HG03139 (cell line): ENCODE results near the gene SHROOM3.
"Not testable (repeated sequence)": the region's sequence is repeated elsewhere in the genome, so short reads cannot be mapped to it uniquely, and the experiment has no call there.

Experiments
- ATAC-seq: cut with Tn5 transposase; IDR thresholded peaks from one replicate; pipeline ENCODE4 v1.9.1; 2021; ENCODE audit not compliant: unreplicated experiment

The SHROOM3 gene

DNA sequence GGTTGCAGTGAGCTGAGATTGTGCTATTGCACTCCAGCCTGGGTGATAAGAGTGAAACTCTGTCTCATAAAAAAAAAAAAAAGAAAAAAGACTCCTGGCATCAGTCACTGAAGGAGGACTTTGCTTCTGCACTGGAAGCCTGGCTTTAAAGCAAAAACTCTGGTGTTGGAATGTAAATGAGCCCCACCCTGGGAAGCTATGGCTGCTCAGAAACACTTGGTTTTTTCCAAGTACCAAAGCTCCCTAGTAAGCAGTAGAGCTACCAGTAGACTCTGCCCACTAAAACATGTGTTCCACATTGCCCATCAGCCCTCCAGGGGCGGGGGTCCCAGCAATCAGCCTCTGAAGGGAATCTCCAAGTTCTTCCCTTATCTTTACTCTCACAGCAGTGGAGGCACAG, 154.4 kb downstream of the SHROOM3 start:
- ATAC-seq, result no peak

DNA sequence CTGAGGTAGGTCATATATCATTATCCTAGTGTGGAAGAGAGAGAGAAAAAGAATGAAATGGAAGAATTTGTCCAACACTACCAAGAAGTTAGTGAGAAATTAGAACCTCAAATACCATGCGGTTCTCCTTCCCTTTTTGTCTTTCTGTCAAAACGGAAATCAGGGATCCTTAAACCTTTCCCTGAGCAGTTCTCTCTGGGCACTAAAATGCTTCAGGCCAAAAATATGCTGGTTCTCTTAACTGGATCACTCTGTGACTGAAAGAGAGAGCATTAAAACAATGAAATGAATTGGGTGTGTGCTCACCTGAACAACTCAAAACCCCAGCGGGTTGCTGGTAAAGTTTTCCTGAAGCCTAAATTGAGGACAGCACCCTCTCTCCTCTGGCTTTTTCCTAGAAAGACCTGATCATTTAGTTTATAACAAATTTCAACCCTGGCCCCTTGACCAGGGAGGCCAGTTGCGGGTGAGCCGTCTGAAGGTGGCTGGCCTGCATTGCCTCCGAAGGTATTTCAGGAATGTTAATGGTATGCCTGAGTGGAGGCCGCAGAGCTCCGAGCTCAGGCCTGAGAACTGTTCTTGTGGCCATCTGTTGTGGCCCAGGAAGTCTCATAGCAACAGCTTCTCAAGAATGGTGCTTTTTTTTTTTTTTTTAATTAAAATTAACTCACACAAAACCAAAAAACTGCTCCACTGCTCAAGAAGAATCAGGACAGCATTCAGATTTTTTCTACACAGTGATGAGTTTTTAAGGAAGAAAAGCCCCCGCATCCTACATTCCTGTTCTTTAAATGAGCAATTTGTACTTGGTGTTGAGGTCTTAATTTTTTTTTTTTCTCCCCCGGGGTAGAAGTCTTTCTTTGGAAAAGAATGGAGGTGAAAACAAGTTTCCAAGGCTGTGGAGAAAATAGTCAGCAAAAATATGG, 155.1 kb downstream of the SHROOM3 start:
- no peak for ATAC-seq

DNA sequence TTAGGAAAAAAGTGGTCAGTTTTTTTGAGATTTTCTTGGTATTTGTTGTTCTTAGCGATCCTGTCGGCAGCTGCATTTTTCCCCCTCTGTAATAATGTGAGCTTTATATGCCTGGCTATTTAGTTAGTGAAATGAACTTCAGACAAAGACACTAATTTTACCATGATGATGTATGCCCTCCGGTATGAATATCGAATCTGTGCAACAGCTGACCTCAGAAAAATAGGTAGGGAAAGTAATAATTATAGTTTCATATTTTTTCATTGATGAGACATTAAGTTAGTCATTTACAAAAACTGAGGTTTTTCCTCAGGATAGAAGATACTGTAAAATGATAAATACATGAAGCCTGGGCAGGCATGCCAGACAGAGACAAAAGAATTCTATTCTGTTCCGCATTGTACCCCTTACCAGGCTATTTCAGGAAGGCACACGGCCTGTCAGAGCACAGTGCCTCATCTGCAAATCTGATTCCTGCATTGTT, 155.8 kb downstream of the SHROOM3 start:
- no peak for ATAC-seq

DNA sequence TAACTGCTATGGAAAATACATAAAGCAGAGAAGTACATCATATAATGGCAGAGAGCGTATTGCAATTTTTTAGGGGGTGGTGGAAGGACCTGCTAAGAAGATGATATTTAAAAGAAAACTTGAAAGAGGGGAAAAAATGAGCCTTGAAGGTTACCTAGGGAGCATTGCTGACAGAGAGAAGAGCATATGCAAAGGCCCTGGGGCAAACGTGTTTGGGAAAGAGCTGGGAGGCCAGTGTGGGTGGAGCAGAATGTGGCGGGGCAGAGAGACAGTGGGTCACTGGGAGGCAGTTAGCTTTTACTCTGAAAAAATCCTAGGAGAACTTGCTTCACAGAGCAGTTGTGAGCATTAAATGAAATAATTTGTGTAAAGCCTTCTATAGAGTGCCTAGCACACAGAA, 157.0 kb downstream of the SHROOM3 start:
- no peak for ATAC-seq

DNA sequence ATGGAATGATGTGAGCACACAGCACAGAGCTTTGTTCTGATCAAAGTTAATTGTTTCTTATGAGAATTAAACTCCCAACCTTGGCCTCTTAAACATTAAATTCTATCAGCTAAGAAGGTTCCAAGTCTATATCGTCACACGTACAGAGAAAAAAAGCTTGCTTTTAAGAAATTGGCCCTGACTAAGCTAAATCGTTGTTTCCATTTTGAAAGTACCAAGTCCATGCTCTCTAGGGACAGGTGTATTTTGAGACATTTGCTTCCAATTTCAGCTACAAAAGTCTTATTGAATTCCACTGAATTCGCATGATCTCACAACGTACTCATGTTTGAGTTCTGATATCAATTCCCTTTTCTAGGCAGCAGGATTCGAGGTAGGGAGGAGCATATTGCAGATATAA, 157.4 kb downstream of the SHROOM3 start:
- no peak for ATAC-seq

DNA sequence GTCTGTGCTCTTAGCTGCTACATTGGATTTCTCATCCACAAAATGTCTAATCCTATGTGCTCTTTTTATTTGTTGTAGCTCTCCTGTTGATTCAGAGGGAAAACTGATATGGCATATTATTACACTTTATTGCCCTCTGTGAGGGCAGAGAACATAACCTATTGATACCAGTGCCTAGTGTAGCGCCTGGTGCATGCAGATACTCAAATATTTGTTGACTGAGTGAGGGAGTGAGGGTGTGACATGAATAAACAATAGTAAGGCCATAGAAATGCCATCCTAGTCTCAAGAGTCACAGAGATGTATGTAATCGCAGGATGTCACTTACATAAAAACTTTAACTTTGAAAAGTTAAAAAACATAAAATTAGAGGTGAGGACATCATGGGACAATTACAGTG, 159.1 kb downstream of the SHROOM3 start:
- no peak for ATAC-seq

DNA sequence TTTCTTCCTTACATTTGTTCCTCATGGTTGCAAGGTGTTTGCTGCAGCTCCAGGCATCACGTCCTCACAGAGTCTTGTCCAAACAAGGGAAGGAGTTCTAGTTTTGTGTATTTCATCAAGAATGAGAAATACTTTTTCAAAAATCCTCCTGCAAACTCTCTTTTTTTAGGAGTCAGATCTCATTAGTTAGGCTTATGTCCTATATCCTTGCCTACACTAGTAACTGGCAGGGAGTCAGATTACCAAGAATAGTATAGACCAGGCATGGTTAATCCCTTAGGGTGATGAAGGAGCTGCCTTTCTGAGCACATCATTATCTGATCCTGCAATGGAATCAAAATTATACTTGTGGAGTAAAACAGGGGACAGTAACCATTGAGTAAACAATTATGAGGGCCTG, 160.4 kb downstream of the SHROOM3 start:
- no peak for ATAC-seq

DNA sequence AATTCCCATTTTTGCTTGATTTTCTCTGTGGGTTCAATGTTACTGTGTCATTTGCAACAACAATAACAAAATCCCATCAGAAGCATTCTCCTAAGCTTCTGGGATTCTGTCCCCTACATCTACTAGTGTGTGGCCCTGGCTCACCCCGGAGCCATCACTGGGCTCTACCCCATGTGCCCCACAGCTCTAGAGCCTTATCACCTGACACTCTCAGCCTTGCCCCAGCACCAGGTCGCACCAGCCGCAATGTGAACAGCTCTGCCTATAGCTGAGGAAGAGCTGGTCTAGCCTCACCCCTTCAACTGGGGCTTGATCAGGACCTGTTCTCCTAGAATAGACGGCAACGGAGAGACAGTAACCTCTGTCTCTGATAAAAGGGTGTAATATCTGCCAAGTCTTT, 161.7 kb downstream of the SHROOM3 start:
- no peak for ATAC-seq

DNA sequence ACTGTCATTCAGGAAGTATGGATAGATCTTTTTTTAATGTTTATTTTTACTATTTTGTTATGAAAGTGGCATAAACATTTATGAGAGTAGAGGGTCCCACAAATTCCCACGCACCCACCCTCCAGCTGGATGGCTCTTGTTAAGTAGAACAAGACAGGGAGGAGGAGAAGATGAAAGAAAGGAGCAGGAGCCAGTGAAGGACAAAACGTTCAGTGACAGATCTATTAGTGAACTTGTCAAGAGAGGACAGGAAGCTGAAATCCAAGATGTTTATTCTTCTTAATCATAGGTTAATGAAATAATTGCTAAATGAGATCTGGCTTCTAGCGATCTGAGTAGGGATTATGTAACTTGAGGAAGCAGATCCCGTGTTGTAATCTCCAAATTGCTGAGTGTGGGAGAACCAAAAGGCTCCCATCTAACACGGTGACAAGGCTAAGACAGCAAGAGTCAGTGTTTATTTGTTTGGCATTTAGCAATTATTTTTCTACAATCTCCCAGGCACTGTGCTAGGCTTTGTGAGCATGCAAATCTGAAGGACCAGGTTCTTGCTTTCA, 162.5 kb downstream of the SHROOM3 start:
- ATAC-seq, result no peak

DNA sequence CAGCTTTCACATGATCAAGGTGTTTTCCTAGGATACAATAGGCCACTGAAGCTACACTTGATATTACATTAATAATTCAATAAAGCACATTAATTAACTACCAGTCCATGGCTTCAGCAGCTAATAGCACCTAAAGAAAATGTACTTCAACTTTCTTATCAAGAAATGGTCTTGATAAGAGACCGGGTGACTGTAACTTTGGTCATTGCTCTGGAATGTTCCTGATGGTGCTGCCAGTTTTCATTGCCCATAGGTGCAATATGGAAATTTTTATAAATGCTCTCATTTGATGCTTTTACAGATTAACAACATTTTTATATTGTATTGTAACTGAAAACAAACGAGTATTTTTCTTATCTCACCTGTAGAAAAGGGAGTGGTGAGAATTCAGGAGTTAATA, 165.4 kb downstream of the SHROOM3 start:
- ATAC-seq, result no peak

DNA sequence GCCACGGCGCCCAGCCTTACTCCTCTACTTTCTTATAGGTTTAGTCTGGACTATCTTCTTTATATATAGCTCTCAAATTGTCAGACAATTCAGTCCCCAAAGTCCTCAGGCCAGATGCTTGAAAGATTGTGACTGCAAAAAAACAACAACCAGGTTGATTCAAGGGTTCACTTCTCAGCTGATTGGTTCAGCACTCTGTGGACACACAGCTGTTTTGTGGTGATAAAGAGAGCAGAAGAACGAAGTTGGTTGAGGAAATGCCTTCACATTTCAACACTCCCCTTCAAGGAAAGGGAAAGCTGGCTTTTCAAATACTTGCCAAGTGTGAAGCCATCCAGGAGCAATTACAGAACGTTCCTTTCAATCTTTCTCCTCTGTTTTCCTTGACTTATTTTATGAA, 166.8 kb downstream of the SHROOM3 start:
- ATAC-seq, result no peak

DNA sequence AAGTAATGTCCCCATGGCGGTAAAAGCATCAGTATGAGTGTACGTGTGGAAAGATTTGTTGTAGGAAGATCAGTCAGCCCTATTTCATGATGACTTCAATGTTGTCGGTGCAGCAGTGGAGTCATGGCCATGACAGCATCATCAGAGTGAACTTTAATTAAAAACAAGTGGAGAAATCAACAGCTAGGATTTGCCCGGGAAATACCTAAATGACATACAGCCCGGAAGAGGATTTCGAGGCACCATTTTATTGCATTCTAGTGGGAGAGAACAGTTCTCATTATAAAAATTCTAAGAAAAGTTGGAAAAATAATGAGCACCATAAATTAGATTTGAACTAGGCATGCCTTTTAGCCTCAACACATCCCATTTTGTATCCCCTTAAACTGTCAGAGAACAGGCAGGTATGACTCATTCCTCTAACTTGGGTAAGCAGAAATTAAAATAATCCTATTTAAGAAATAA, 170.1 kb downstream of the SHROOM3 start:
- no peak for ATAC-seq

DNA sequence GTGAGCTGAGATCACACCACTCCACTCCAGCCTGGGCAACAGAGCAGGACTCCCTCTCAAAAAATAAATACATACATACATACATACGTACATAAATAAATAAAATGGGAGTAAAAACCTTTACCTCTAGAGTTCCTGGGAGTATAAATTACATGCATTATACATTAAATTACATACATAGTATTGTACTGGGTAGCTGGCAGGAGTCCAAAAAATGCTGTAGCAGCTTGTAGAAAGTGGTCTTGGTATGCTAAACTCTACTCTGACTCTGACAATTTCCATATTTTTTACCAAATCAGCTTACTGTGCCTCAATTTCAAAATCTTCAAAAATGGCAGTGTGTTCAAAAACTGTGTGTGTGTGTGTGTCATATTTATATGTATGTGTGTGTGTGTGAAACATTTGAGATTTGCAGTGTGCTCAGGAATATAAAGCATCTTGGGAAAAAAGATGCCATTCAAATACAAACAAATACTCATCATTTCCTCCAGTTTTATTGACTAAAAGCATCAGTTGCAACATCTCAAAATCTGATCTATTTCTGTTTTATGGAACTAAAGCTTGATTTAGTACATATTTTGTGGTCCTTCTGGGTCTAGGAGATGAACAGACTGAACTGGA, 171.7 kb downstream of the SHROOM3 start:
- no peak for ATAC-seq

DNA sequence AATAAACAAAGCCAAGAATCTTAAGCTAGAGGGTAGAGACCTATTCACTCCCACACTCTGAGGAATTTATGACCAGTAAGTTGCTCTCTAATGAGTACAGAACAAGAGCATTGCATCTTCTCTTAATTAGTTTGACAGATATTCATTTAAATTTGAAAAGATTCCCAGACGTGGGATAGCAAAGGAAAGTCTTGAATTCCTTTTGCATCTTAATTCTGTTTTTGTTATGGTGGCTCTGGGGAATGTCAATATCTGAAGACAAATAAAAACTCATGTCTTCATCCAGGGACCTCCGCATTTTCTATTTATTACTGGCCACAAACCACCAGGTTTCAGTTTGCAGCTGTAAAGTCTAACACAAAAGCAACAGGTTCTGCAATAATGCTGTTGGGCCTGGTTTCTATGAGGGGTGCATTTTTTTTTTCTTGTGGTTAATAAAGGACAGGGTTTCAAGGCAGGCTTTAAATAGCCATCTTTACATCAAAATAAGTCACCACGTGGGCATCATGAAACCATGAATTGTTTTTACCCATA, 172.3 kb downstream of the SHROOM3 start:
- ATAC-seq, result peak; percentile 93

DNA sequence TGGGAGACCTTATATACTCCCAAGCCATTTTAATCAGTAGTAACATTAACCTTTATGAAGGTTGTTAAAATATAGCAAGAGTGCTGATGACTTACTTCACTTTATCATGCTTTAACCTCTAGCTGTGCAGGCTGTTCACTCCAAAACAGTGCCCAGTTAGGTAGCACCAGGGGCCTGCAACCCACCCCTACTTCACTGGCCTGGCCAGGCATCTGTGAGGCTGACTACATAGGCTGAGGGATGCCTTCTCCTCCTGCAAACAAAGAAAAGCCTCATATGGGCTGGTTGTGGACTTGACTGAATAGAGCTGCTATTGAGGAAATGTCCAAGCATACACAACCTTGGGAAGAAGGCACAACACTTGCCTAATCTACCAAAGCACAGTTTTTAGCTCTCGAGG, 172.8 kb downstream of the SHROOM3 start:
- ATAC-seq, result no peak

DNA sequence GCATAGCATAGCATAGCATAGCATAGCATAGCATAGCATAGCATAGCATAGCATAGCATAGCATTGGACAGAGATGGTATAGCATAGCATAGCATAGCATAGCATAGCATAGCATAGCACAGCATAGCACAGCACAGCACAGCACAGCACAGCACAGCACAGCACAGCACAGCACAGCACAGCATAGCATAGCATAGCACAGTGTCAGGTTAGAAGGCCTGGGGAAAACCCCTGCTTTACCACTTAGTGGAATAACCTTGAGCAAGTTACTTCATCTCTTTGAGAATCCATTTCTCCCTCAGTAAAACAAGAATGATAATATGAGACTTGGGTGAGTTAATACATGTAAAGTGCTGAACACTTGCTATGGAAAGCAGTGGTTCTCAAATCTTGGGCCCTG, 173.5 kb downstream of the SHROOM3 start:
- ATAC-seq, result not testable (repeated sequence)

DNA sequence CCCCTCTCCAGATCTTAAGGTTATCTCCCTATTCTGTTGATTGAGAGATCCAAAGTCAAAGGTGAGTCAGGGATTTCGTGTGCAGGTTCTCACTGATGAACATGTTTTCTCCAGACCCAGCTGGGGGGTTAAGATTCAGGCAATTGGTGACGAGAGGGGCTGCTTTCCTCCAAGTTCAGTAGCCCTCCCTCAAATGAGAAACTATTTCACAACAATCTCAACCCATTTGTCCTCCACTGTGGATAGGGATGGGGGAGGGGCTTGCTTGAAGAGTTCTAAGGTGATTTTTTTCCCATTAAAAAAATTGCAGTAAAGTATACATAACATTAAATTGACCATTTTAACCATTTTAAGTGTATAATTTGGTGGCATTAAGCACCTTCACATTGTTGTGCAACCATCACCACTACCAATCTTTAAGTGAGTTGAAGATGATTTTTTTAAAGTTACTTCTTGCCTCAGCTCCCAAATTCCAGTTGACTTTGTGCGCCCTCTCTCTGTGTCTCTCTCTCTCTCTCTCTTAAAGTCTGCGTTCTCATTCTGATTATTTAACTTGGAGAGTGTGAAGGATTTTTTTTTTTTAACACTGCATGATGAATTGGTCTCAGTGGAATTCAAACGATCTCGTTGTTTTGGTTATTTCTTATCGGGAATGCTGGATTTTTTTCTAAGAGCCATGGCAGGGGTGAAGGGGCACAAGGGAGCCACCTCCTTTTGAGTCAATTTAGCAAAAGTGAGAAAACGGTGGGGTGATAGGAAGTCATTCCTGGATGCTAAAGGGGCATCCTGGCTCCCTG, 175.9 kb downstream of the SHROOM3 start:
- no peak for ATAC-seq

DNA sequence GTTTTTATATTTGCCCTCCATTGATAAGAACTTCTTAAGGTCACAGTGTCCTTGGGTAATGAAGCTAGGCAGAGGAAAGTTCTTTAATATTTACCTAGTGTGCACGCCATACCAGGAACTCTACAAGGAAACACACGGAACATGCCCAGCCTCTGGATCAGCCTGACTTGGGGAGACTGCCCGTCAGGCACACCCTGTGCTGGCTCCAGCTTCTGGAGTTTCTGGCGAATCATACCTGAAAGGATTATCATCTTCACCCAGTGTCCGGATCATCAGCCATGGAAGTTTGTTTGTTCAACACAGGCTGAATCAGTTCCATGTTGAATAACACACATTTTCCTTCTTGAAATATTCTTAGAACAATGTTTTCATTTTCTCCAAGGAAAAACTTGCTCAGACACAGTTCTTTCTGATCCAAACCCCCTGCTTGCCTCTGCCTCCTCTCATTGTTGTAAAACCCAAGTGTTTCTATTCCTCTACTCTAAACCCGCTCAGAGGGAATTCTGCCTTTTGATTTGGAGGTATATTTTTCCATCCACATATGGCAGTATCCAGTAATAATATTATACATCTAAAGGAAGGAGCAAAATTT, 176.7 kb downstream of the SHROOM3 start:
- ATAC-seq, result no peak

DNA sequence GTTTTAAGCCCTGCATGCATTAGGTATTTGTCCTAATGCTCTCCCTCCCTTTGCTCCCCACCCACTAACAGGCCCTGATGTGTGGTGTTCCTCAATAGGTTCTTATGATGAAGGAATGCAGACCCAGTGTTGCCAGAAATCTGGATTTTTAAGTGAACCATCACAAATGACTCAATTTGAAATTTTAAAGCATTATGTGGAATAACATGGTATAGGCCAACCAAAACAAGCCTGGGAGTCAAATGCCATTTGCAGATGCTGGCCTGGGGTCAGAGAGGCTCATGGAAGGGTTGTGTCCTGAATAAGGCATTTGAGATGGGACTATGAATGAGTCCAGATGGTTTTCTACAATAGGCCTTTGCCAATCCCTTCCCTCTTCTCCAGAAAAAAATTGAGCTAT, 179.6 kb downstream of the SHROOM3 start:
- no peak for ATAC-seq

DNA sequence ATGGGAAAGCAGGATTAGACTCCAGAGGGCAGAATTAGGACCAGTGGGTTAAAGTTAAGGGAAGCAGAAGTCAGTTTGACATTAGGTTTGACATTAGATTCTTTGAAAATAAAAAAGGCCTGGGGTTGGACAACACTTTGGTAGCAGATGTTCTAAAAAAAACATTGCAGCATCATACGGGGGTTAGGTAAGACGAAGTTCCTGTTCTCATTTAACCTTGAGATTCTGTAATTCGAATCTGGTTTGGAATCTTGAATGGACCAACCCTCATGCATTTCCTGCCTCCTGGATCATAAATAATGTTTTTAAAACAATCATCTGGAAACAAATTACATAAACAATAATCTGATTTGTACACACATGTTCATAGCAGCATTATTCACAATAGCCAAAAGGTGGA, 181.0 kb downstream of the SHROOM3 start:
- ATAC-seq, result no peak

DNA sequence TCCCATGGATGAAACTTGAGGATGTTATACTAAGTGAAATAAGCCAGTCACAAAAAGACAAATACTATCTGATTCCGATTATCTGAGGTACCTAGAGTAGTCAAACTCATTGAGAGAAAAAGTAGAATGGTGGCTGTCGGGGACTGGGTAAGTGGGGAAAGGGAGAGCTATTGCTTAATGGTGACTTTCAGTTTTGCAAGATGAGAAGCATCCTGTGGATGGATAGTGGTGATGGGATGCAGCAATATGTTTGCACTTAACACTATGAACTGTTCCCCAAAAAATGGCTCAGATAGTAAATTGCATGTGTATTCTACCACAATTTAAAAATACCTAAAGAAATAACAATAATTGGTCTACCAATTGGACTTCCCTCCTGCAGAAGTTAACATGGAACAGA, 181.5 kb downstream of the SHROOM3 start:
- ATAC-seq, result no peak
